ENCODE results near the gene SMIM20. TPM values are rescaled to one million over a fixed set of nuclear protein-coding genes. Genes with fewer than 3 reads are reported as not detected.

The SMIM20 gene
- total and polyA plus RNA-seq, 9 of the 15 experiments (the other 6 are each of a cell fraction or from before 2014, with no cell fraction given), result 25.1 to 51.0 (median 38.9) TPM

DNA sequence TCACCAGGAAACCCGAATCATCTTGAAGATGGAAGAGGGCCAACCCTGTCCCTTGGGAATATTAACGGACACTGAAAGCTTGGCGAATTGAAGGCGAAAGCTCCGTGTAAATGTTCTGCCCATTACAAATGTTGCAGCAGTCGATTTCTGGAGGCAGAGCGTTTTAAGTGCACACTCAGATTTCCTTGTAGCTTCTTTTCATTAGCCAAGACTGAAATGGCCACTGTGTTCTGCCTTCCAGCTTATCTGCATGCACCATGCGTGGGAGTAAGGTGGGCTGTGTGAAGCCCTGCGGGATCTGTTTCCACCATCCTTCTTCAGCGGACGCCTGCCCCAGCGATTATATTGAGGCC lies 1.3 kb downstream of the SMIM20 start (continued):
- 0 out of 2 replicates have a peak, but pooled peaks have one; percentile 54 for TF ChIP-seq SP1 (CRISPR knock-in tag; IDR thresholded peaks at IDR 0.05)
- TF ChIP-seq MYC (IDR thresholded peaks at IDR 0.05; ENCODE audit: low read depth, low read length), result peak; percentile 31; the same call in 1 of the 2 replicates
- TF ChIP-seq MYC (CRISPR knock-in tag; IDR thresholded peaks at IDR 0.05; ENCODE audit: borderline replicate concordance, low read depth), result no peak
- TF ChIP-seq NEUROD1 (IDR thresholded peaks at IDR 0.05; ENCODE audit: borderline replicate concordance, low read depth, low read length, partially characterized antibody), result peak; percentile 37
- peak; percentile 84; the same call in 1 of the 2 replicates for TF ChIP-seq ZBTB7A (IDR thresholded peaks at IDR 0.05; ENCODE audit: borderline replicate concordance, control insufficient read depth, low read depth, low read length)
- peak; percentile 44; the same call in 1 of the 2 replicates for TF ChIP-seq L3MBTL2 (IDR thresholded peaks at IDR 0.05)
- TF ChIP-seq SIRT6 (IDR thresholded peaks at IDR 0.05; ENCODE audit: low read depth, low read length), result no peak
- TF ChIP-seq HEY1 (CRISPR knock-in tag; IDR thresholded peaks at IDR 0.05; ENCODE audit: borderline replicate concordance), result no peak
- peak; percentile 68; the same call in 1 of the 2 replicates for TF ChIP-seq RNF2 (IDR thresholded peaks at IDR 0.05)
- 0 out of 2 replicates have a peak, but pooled peaks have one; percentile 40 for TF ChIP-seq MGA (IDR thresholded peaks at IDR 0.05)
- no peak for TF ChIP-seq PHB (CRISPR knock-in tag; IDR thresholded peaks at IDR 0.05)
- TF ChIP-seq NCOR1 (IDR thresholded peaks at IDR 0.05), result peak; percentile 74
- TF ChIP-seq SMARCE1 (IDR thresholded peaks at IDR 0.05), result peak; percentile 80
- TF ChIP-seq BDP1 (IDR thresholded peaks at IDR 0.05; ENCODE audit: insufficient read depth, insufficient read length), result no peak
- TF ChIP-seq XRCC5 (IDR thresholded peaks at IDR 0.05; ENCODE audit: low read depth, low read length), result 0 out of 2 replicates have a peak, but pooled peaks have one; percentile 18
- TF ChIP-seq RCOR1 (IDR thresholded peaks at IDR 0.05; ENCODE audit: borderline replicate concordance in 1 of 2, low read depth in 2 of 2, low read length in 2 of 2), result peak in 1 of 2 experiments; percentile 91; a peak in 2 of 4 replicates
- TF ChIP-seq KDM1A (IDR thresholded peaks at IDR 0.05), result peak; percentile 38 to 68; a peak in 1 of 4 replicates
- TF ChIP-seq NFIC (IDR thresholded peaks at IDR 0.05), result peak; percentile 57; the same call in 1 of the 2 replicates
- no peak for TF ChIP-seq PHB2 (IDR thresholded peaks at IDR 0.05; ENCODE audit: low read depth)
- TF ChIP-seq HDAC8 (tag; IDR thresholded peaks at IDR 0.05), result no peak
- TF ChIP-seq EGR1 (conservative IDR thresholded peaks at IDR 0.05), result peak; percentile 95
